ENCODE results near the gene CEBPZOS. TPM values are rescaled to one million over a fixed set of nuclear protein-coding genes. Genes with fewer than 3 reads are reported as not detected.
A peak's percentile ranks its signal among the peaks of the same experiment; 100 is the strongest.

CEBPZOS gene
- total RNA-seq, 1 donor from 2014 or later = not detected

DNA sequence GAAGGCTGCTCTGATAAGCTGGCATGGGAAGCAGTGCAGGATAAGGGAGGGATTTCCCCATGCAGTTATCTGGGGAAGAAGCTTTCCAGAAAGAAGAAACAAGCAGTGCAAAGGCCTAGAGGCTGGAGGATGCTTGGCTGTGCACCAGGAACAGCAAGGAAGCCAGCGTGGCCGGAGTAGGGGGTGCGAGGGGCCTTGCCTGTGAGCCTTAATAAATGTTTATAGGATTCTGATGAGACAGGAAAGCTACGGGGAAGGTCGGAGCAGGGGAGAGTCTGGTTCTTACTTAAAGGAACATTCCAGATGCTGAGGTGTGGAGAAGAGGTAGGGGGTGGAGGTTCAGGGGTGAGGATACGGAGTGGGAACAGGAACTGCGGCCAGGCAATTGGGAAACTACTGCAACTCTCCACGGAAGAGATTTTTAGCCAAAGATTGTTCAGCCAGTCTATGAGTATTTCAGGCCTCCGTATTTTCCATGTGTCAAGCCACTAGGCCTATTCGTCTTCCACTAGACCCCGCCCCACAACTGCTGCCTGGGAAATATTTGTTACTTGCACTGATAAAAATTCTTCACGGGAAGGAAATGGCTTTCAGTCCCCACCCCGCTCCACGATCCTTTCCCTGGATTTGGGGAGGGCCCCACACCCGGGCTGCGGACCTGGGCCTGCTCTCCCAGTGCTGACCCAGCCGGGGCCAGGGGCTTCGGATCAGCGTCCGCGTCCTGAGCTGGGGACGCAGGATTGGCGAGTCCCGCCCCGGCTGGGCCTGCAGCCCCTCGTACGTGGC, 40.0 kb upstream of the CEBPZOS start:
- Mint-ChIP-seq H3K27me3 (no peaks in the 10 kb centered on the region), H3K36me3 (peaks cover 28% of the 10 kb centered on the region), H3K27ac (peak overlapping the region; percentile 98), H3K4me1 (ENCODE audit: unreplicated experiment) (peaks cover 22% of the 10 kb centered on the region), H3K9me3 (peaks cover 12% of the 10 kb centered on the region), H3K4me3 (peak overlapping the region; percentile 95)
- TF ChIP-seq, protein P1, sequence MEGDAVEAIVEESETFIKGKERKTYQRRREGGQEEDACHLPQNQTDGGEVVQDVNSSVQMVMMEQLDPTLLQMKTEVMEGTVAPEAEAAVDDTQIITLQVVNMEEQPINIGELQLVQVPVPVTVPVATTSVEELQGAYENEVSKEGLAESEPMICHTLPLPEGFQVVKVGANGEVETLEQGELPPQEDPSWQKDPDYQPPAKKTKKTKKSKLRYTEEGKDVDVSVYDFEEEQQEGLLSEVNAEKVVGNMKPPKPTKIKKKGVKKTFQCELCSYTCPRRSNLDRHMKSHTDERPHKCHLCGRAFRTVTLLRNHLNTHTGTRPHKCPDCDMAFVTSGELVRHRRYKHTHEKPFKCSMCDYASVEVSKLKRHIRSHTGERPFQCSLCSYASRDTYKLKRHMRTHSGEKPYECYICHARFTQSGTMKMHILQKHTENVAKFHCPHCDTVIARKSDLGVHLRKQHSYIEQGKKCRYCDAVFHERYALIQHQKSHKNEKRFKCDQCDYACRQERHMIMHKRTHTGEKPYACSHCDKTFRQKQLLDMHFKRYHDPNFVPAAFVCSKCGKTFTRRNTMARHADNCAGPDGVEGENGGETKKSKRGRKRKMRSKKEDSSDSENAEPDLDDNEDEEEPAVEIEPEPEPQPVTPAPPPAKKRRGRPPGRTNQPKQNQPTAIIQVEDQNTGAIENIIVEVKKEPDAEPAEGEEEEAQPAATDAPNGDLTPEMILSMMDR (conservative IDR thresholded peaks at IDR 0.05) = no peak
- peak; percentile 81 for DNase-seq (ENCODE audit: extremely low spot score, unreplicated experiment)

DNA sequence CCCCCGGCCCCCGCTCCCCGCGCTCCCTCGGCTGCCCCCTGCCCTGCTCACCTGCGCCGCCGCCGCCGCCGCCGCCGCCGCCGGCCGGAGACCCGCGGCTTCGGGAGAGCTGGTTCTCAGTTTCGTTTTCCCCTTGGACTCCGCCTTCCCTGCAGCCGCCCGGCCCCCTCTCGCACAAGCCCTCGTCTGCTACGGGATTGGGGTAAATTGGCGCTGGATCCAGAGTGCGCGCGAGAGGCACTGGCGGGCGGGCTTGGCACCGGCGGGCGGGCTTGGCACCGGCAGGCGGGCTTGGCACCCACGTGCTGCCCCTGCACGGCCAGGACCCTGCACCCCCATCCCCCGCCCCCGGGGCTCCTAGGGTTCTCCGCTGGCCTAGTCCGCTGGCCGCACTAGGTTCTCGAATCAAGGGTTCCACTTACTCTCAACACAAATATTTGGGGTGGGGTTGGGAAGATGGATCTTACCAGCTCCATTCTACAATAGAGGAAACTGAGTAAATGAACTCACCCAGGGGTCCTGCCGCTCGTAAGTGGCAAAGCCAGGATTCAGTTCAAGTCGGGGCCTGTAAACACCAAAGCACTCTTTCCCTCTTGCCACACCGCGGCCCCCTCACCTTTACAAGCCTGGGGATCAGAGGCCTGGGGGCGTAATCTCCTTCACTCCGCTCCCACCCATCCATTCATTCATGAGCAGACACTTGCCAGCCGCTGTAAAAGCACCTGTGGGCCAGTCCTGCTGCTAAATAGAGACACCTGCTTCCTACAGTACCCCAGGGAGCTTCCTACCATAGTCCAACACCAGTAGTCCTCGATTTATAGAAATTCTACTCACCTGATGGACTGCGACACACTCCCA, 39.2 kb upstream of the CEBPZOS start, which contains the start of gene EIF2AK2:
EIF2AK2 (minus strand) TSS at position 124 of the 858 bp plus-strand sequence. CDS start 9,174 bp downstream, outside the sequence.
- DNase-seq (ENCODE audit: extremely low spot score, unreplicated experiment) = peak; percentile 86
- H3K4me3 Mint-ChIP-seq = peak within 1 kb of the TSS; percentile 95
- TF ChIP-seq, protein P1 (conservative IDR thresholded peaks at IDR 0.05) = no peak
- peaks cover 22% of the 10 kb centered on the region for H3K4me1 Mint-ChIP-seq (ENCODE audit: unreplicated experiment)
- H3K27ac Mint-ChIP-seq = peak within 1 kb of the TSS; percentile 98
- no peaks in the 10 kb centered on the region for H3K27me3 Mint-ChIP-seq
- peaks cover 25% of the 10 kb centered on the region for H3K36me3 Mint-ChIP-seq
- peaks cover 12% of the 10 kb centered on the region for H3K9me3 Mint-ChIP-seq

DNA sequence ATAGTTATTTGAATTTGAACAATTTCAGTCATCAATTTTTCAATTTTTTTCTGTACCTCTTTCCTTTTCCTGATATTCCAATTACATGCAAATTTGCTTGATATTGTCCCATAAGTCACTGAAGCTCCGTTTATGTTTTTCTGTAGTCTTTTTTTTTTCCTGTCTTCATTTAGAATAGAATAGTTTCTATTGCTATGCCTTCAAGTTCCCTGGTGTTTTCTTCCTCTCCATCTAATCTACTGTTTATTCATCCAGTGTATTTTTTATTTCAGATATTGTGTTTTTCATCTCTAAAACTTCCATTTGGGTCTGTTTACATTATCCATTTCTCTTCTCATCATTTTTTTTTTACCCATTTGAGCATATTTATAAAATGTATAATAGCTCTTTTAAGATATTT, 31.5 kb upstream of the CEBPZOS start:
- no peak for DNase-seq (ENCODE audit: extremely low spot score, unreplicated experiment)
- Mint-ChIP-seq H3K9me3 (peaks cover 3% of the 10 kb centered on the region), H3K36me3 (no peaks in the 10 kb centered on the region), H3K4me1 (ENCODE audit: unreplicated experiment) (no peaks in the 10 kb centered on the region), H3K27ac (no peak overlapping the region), H3K4me3 (no peak overlapping the region), H3K27me3 (no peaks in the 10 kb centered on the region)
- TF ChIP-seq, protein P1 (conservative IDR thresholded peaks at IDR 0.05) = no peak

DNA sequence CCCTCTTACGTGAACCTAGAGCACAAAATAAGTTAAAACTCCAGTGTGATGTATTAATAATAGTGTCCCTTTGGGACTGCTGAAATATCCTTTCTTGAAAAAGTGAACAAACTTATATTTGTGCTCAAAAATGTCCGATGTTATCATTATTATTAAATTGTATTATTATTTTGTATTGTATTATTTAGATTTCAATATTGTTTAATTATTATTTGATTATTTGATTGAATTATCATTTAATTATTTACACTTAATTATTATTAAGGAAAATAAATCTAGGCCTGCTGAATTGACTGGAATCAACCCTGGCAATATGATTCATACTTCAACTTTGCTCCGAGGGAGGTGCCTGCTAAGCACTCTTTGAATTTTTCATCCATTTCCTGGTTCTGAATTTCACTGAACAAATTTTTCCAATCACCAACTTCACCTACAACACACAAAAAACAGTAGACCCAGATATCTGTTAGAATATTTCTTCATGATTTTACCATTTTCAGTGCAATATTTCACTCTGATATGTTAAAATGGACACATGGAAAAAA, 28.6 kb upstream of the CEBPZOS start:
- Mint-ChIP-seq H3K27ac (peak overlapping the region; percentile 75), H3K4me1 (ENCODE audit: unreplicated experiment) (no peaks in the 10 kb centered on the region), H3K27me3 (no peaks in the 10 kb centered on the region), H3K4me3 (no peak overlapping the region), H3K9me3 (no peaks in the 10 kb centered on the region), H3K36me3 (no peaks in the 10 kb centered on the region)
- TF ChIP-seq, protein P1 (conservative IDR thresholded peaks at IDR 0.05) = no peak
- no peak for DNase-seq (ENCODE audit: extremely low spot score, unreplicated experiment)

DNA sequence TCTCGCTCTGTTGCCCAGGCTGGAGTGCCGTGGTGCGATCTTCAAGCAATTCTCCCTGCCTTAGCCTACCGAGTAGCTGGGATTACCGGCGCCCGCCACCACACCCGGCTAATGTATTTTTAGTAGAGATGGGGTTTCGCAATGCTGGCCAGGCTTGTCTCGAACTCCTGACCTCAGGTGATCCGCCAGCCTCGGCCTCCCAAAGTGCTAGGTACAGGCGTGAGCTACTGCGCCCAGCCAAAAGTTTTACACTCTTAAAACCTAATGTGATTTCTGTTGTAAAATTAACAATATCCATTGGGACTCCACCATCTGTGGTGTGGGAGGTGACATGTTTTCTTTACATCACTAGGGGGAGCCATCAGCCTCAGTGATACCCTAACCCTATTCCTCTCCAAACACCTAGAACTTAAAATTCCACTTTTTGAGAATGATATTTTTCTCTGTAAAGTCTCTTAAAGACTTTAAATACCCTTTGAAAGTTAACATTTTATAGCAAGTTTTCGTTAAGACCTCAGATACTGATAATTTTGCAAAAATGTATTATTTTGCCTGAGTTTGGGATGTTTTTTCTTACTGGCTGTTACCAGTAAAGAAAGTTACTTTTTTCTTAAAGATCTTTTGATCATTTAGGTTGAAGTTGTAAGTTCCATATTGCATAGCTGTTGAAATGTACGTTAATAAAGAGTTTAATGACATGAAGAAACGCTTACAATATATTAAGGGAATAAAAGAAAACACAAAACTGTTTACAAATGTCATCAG, 27.9 kb upstream of the CEBPZOS start:
- H3K27me3 Mint-ChIP-seq = no peaks in the 10 kb centered on the region
- TF ChIP-seq, protein P1 (conservative IDR thresholded peaks at IDR 0.05) = peak; percentile 83
- H3K36me3 Mint-ChIP-seq = no peaks in the 10 kb centered on the region
- no peak for DNase-seq (ENCODE audit: extremely low spot score, unreplicated experiment)
- H3K27ac Mint-ChIP-seq = peak overlapping the region; percentile 75
- no peak overlapping the region for H3K4me3 Mint-ChIP-seq
- no peaks in the 10 kb centered on the region for H3K4me1 Mint-ChIP-seq (ENCODE audit: unreplicated experiment)
- H3K9me3 Mint-ChIP-seq = no peaks in the 10 kb centered on the region
